ENCODE data around the gene UTP25.

DNA sequence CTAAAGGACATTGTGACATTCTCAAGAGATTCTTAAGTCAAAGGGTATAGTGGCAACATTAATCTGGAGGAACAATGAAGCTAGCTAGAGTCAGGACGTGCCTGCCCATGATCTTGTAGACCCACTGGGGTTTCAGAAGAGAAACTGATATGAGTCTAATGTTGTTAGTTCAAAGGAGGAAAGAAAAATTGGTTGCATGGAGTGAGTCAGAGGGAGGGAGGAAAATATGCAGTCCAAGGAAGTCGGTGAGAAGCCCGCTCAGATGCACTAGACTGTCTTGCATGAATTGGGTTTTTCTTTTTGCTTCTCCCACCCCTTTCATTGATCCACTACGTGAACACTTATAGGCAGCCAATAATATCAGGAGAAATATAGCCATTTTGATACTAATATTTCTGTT is 56.5 kb downstream of the UTP25 start:
- no peak for TF ChIP-seq MYC (IDR thresholded peaks at IDR 0.05; ENCODE audit: low read depth, low read length)
- TF ChIP-seq, protein P1, sequence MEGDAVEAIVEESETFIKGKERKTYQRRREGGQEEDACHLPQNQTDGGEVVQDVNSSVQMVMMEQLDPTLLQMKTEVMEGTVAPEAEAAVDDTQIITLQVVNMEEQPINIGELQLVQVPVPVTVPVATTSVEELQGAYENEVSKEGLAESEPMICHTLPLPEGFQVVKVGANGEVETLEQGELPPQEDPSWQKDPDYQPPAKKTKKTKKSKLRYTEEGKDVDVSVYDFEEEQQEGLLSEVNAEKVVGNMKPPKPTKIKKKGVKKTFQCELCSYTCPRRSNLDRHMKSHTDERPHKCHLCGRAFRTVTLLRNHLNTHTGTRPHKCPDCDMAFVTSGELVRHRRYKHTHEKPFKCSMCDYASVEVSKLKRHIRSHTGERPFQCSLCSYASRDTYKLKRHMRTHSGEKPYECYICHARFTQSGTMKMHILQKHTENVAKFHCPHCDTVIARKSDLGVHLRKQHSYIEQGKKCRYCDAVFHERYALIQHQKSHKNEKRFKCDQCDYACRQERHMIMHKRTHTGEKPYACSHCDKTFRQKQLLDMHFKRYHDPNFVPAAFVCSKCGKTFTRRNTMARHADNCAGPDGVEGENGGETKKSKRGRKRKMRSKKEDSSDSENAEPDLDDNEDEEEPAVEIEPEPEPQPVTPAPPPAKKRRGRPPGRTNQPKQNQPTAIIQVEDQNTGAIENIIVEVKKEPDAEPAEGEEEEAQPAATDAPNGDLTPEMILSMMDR (IDR thresholded peaks at IDR 0.05; ENCODE audit: extremely low read depth in 1 of 2, insufficient read depth in 1 of 2, low read depth in 1 of 2, low read length in 2 of 2) = no peak
- no peak for TF ChIP-seq POLR2AphosphoS5 (IDR thresholded peaks at IDR 0.05; ENCODE audit: insufficient read depth, low read depth, low read length)
- TF ChIP-seq EZH2 (IDR thresholded peaks at IDR 0.05; ENCODE audit: borderline replicate concordance, low read depth, low read length, severe bottlenecking) = no peak
- no peak for TF ChIP-seq POLR2A (IDR thresholded peaks at IDR 0.05; ENCODE audit: low read depth, low read length)
- no peak for TF ChIP-seq MAX (IDR thresholded peaks at IDR 0.05; ENCODE audit: insufficient read depth, insufficient read length)
- no peak for TF ChIP-seq FOS (IDR thresholded peaks at IDR 0.05; ENCODE audit: borderline replicate concordance, insufficient read depth, low read length)

All from endothelial cell of umbilical vein (primary cell).